Epithelial cell of proximal tubule (primary cell): ENCODE results near the gene ST6GALNAC3. TPM values are rescaled to one million over a fixed set of nuclear protein-coding genes. Genes with fewer than 3 reads are reported as not detected.

ENCODE experiments used
- DNase-seq: peaks from one replicate; pipeline ENCODE4 v3.0.0-alpha.2; 2011; ENCODE audit warnings: low read depth
- H3K4me3 ChIP-seq: 2 replicates; pipeline ENCODE4 v1.5.1; 2011; ENCODE audit warnings: low read depth, mild to moderate bottlenecking, low read length
- total RNA-seq: library from RNA; depleted of rRNA; stranded (reverse); fragments of >200 nt; gene quantifications from 2 replicates; pipeline ENCODE4 v1.2.3, GENCODE V29; 2015
- TF ChIP-seq, protein P1 (sequence below): conservative IDR thresholded peaks from 2 replicates; pipeline ENCODE4 v1.5.1; 2012; ENCODE audit warnings: low read depth, mild to moderate bottlenecking, low read length

Gene ST6GALNAC3
- total RNA-seq, 1 donor from 2014 or later: 0.75 TPM

GRCh38 chr1:76299036-76299435 is 224.5 kb downstream of the ST6GALNAC3 start:
- TF ChIP-seq, protein P1, sequence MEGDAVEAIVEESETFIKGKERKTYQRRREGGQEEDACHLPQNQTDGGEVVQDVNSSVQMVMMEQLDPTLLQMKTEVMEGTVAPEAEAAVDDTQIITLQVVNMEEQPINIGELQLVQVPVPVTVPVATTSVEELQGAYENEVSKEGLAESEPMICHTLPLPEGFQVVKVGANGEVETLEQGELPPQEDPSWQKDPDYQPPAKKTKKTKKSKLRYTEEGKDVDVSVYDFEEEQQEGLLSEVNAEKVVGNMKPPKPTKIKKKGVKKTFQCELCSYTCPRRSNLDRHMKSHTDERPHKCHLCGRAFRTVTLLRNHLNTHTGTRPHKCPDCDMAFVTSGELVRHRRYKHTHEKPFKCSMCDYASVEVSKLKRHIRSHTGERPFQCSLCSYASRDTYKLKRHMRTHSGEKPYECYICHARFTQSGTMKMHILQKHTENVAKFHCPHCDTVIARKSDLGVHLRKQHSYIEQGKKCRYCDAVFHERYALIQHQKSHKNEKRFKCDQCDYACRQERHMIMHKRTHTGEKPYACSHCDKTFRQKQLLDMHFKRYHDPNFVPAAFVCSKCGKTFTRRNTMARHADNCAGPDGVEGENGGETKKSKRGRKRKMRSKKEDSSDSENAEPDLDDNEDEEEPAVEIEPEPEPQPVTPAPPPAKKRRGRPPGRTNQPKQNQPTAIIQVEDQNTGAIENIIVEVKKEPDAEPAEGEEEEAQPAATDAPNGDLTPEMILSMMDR: no peak
- no peak for DNase-seq
- no peak overlapping the region for H3K4me3 ChIP-seq

DNA sequence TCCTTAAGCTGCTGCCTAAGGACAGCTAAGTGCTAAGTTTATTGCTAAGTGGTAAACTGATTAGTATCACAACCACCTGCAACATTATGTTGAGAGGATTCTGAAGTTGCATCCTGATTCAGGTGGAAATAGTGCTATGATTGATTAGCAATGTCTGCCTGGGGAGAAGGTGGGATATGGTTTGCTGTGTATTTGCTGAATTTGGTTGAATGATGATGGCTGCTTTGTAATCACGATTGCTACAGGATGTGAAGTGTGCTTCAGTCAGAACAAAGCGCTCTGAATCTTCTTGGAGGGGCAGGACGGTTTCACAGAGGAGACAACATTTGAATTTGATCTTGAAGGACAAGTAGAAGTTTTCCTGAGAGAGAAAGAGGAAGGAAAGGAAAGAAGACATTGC is 226.0 kb downstream of the ST6GALNAC3 start:
- TF ChIP-seq, protein P1: no peak
- H3K4me3 ChIP-seq: no peak overlapping the region
- no peak for DNase-seq

- DNase-seq: no peak
- H3K4me3 ChIP-seq: no peak overlapping the region
- TF ChIP-seq, protein P1: no peak
Observed at GRCh38 chr1:76302711-76303339, 228.3 kb downstream of the ST6GALNAC3 start.

DNA sequence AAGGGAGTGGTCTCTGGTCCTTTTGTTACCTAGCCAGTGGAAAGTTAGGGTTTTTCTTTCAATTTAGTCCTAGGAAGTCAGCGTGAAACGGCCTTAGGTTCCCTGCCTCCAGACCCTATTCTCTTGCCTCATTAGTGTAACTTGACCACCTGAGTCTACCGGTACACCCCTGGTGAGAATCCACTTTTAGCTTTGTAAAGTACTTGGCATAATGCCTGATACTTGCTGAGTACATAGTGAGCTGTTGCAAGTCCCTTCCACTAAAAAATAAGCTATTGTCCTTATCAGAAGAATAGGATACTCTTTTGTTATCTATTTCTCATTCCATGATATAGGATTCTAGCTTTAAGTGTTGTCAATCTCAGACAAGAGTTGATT is 228.8 kb downstream of the ST6GALNAC3 start:
- DNase-seq: no peak
- TF ChIP-seq, protein P1: no peak

GRCh38 chr1:76313304-76313703 is 238.8 kb downstream of the ST6GALNAC3 start:
- H3K4me3 ChIP-seq: no peak overlapping the region
- TF ChIP-seq, protein P1: no peak
- DNase-seq: no peak

More for the DNA sequence above, 228.8 kb downstream of the ST6GALNAC3 start:
- no peak overlapping the region for H3K4me3 ChIP-seq

- TF ChIP-seq, protein P1: no peak
- DNase-seq: no peak
- H3K4me3 ChIP-seq: no peak overlapping the region
Observed at GRCh38 chr1:76314730-76315129, 240.2 kb downstream of the ST6GALNAC3 start.

DNA sequence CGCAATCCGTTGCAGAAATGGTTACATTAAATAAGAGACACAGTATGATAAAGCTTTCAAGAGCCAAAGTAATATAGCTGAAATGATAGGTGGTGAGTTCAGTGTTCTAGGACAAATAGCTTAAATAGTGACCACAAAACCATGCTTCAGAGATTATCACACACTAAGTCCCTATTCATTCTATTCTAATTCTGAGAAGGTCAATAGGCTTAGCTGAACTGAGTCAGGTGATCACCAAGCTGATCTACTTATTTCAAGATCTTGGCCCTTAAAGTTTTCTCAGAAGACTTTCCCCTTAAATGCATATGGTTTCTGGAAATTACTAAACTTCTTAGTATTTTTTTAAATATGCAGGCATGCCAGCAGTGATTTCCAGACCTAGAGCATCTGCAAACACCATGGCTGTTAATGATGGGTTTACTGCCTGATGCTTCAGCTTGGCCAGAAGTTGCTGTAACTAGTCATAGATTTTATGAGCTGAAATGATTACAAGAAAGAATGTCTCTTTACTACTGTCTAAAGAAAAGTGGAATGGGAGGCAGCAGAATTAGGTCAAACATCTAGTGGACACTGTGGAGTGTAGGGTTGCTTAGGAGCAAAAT is 242.9 kb downstream of the ST6GALNAC3 start:
- H3K4me3 ChIP-seq: no peak overlapping the region
- TF ChIP-seq, protein P1: no peak
- DNase-seq: no peak
